Brain pericyte (primary cell): ENCODE results near the gene GIT1.

Experiments
- DNase-seq: peaks from one replicate; pipeline ENCODE4 v3.0.0-alpha.2; 2012; ENCODE audit warnings: low read depth, low spot score

GIT1 gene

DNA sequence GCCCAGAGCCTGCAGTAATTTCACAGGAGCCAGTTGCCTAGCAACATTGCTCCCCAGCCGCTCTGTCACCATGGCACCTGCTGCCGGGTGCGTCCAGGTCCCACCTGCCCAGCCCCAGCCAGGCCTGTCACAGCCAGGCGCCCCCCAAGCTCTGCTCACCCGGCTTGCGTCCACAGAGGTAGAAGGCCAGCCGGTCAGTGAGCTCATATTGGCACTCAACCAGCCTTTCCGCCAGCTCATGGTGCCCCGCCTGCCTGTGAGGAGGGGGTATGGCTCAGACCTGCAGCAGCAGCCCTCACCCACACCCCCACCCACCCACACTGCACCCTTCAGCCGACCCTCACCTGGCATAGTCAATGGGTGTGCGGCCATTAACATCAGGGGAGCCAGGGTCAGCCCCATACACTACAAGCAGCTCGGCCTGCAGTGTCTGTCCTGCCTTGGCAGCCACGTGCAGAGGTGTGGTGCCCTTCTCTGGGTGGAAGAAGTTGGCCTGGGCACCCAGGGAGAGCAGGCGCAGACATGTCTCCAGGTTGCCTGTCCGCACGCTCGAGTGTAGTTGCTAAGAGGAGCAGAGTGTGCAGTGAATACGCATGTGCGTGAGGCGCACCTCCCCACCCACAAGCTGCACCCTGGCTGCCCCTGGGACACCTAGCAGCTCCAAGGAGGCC is 7.7 kb downstream of the GIT1 start:
- DNase-seq = no peak

DNA sequence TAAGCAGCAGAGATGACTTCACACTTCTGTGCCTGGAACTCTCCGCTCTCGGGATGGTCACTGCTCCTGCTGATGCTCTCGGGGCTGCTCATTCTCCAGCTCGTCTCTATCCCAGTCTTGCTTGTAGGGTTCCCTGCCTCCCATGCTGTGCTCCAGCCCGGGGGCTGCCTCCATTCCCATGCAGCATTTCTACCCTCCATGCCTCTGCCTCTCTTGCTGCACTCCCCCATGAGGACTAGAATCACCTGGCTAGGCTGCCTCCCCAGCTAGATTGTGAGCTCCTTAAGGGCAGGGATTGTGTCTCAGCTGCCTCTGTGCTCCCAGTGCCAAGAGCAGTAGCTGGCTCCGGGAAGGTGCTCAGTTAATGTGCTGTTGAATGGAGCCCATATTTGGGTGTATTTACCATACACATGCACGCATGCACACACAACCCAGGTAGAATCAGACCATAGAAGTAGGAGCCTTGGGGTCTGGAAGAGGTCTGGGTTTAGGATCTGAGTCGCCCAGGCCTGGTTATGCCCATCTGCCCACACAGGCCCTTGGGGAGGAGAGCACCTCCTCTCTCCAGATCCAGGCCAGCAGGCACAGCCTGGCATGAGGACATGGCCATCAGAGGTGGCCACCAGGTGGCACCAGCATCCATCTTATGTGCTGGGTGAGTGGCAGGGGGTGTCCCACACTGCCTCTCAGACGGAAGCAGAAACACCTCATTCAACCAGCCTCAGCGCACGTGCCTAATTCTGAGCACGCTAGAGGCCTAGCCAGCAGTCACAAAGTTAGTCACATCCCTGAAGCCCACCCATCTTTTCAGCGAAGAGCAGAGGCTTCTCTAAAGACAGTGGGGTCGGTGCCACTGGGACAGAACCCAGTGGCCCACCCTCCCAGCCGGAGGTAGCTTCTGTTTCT is 9.3 kb downstream of the GIT1 start:
- peak; percentile 55 for DNase-seq

DNA sequence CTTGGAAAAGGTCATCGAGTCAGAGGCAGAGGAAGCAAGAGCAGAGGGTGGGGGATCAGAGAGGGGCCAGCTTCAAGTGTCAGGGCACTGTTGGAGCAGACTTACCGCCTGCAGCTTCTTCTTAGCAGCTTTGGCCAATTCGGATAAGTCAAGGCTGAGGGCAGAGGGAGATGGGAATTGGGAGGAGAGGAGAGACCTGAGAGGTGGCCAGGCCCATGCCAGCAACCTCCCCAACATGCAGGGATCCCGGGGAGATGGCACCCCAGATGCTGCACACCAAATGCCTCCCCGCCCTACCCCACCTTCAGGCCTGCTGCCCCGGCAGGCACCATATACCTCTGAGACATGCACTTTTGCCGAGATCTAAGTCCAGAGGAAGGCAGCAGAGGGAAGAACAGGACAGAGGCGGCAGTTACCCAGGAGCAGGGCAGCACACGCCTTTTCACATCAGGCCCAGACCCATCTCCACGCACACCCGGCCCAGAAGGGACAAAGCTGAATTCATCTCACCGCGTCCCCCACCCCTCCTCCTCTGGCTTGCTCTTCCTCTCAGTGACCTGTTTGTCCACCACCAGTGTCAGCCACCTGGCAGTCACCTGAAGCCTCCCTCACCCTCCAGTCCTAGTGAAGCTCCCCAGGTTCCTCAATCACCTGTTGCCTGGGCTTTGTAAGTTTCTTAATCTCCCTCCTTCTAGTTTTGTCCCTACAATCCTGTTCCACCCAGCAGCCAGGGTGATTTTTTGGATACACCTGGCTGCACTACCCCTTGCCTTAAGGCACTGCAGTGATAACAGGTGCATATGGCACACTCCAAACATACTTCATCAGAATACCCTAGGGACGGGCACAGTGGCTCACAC is 10.6 kb downstream of the GIT1 start:
- DNase-seq = no peak

DNA sequence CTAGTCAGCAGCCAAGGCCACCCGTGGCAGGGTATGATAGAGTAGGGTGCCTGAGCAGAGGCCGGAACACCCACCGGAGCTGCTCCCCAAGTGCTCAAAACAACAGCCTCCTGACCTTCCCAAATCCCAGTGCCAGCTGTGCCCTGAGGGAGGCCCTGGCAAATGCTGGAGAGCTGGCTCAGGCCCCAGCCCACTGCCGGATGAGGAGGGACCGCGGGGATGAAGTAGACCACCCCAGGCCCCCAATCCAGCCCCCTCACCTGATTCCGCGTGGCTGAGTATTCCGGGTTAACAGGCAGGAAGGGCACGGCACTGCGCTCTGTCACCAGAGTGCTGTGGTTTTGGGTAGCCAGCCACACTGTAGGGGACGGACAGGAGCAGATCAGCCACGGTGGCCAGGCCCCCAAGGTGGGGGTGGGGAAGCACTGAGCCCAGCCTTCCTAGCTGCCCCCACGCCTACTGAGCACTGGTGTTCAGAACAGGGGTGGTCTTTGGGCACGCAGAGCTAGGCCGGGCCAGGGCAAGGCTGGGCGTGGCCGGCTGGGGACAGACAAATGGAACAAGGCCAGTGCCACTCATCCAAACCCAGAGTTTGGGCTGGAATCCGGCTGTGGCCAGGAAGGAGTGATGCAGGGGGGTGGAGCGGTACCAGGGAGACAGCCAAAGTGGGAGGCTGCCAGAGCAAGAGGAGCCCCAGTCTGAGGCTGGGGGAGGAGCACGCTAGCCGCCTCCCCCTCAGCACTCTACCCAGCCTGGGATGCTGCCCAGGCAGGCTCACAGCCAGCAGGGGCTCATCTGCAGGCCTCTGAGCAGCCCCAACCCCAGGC is 11.8 kb downstream of the GIT1 start:
- no peak for DNase-seq

DNA sequence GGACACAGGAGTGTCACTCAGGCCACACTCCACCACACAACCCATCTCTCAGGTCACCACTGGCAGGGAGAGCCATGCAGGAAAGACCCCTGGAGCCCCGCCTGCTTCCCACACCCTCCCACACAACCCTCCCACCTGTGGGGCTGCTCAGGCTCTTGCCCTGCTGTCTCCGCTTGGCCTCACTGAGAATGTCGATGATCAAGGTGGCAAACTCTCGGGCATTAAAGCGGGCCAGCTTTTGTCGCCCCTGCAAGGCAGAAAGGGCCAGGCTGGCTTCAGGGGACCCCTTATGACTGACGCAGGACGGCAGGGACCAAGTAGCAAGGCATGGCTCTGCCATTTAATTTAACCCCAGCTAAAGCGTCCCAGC is 12.5 kb downstream of the GIT1 start:
- no peak for DNase-seq

DNA sequence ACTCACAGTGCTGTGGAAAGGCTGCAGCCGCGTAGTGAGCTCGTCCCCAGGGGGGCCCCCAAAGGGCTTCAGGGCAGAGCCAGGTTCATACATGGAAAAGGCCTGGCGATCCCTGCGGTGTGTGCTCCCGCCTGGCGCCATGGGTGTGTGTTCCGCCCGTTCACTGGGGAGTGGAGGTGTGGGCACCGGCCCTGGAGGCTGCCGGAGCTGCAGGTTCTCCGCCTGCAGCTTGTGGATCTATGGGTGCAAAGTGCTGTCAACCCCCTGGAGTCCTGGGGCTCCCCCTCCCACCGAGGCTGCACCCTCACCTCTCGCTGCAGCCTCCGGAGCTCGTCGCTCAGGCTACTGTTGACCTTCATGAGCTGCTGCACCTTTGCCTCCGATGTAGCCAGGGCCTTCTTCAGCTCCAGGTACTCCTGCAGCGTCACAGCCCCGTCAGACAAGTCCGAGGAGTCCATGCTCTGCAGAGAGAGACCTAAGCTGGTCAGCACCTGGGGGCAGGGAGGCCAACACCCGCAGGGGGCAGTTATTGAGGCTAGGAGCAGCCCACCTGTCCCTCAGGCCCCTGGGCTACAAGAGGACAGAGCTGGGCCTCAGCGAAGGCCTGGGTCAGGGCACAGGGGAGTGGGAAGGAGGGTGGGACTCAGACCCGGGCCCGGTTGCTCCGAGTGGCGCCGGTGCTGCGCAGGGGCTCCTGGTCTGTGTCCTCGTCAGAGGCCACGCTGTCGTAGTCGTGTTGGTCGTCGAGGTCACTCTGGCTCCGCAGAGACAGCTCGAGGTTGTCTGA is 13.0 kb downstream of the GIT1 start:
- no peak for DNase-seq

DNA sequence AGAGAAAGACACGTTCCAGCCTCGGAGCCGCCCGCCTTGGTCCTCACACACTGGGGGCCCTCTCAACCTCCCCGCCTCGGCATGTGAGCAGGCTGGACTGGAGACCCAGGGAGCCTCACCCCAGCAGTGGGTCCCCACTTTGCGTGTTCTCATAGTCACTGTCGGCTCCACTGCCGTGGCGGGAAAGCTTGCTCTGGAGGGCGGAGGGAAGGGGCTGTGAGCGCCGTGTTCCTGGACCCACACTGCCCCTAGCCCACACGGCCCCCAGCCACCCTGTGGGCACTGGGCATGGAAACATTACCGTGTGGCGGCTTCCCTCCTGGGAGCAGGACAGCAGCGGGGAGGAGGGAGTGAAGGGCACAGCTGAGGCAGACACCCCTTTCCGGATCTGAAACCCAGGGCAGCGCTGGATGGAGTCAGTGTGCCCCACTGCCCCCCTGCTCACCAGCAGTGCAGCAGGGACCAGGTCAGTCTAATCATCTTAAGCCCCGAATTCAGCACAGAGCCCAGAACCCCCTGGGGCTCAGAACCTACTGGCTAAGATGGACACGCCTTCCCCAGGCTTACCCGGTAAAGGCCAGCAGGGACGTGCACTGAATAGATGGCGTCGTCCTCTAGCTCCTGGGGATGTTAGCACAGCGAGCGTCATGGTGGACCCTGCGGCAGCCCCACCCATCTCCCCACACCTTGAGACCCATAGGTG is 13.8 kb downstream of the GIT1 start:
- no peak for DNase-seq

DNA sequence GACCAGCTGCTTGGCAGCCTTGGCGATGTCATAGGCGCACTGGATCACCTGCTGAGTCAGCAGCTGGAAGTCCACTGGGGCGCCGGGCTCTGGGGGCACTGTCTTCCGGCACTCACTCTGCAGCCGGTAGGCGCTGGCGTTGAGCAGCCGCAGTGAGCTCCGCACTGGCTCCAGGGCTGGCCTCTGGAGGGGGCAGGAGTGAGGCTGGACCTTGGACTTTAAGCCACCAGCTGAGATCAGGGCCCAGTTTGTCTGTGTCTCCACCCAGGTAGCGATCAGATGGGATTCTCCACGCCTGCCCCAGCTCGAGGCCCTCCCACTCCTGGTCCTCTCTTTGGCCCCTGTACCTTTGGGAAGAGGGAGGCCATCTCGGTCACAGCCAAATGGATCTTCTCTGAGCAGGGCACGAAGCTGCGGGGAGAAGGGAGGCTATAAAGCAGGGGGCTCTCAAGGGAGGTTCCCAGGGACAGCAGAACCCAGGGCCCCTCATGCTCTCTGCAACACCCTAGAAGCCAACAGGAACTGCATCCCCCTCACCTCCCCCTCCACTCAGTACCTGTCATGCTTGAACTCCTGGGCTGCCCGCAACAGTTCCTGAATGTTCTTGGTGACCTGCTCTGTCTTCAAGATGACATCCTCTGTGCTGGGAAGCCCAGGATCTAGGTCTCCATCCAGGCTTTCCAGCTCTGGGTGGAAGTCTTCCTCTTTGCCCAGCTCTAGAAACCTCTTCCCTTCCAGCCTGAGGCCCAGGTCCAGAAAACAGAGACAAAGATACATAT is 14.5 kb downstream of the GIT1 start:
- DNase-seq = no peak

DNA sequence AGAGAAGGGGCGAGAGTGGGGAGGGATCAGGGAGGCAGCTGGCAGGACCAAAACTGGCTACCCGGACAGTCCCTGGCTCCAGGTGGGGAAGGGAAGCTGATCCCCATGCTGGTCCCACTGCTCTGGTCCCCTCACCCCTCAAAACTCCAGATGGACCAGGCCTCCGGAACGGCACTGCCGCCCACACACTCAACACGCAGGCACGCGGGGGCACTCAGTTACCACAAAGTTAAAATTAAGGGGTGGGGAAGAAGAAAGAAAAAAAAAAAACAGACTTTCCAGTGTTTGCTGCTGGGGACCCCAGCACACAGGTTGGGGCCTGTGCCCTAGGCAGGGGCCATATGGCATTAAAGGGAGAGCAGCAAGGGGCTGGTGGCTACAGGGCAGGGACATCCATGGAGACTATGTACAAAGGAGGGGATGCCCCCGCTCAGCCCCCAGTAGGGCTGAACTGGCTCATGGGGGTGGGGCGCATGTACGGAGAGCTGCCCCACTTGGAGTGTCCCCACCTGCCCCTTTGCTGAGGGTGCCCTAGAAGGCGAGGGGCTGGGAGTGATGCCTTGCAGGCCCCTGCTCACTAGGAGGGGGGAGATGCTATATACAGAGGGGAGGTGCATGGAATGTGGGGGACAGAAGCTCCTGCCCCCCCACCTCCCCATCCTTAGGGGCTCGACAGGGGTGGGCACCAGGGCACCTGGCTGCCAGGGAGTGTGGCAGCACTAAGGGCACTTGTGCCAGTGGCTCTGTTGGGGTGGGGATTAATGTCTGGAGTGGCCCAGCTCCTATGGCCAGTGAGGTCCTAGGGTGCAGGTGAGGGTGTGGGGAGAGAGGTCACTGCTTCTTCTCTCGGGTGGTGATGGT is 15.3 kb downstream of the GIT1 start:
- no peak for DNase-seq

DNA sequence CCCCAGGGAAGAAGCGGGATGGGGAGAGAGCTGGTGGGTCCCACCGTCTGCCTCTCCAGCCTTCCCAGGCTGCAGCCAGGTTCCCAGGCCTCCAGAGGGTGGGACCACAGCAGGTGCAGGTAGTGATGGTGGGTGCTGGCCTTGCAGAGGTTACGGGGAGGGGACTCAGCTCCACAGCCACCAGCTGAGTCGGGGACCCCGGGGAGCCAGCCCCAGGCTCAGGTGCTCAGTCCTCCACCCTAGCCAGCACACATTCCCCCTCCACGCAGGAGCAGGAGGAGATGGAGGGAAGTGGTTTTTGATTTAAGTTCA is 15.9 kb downstream of the GIT1 start:
- DNase-seq = no peak

DNA sequence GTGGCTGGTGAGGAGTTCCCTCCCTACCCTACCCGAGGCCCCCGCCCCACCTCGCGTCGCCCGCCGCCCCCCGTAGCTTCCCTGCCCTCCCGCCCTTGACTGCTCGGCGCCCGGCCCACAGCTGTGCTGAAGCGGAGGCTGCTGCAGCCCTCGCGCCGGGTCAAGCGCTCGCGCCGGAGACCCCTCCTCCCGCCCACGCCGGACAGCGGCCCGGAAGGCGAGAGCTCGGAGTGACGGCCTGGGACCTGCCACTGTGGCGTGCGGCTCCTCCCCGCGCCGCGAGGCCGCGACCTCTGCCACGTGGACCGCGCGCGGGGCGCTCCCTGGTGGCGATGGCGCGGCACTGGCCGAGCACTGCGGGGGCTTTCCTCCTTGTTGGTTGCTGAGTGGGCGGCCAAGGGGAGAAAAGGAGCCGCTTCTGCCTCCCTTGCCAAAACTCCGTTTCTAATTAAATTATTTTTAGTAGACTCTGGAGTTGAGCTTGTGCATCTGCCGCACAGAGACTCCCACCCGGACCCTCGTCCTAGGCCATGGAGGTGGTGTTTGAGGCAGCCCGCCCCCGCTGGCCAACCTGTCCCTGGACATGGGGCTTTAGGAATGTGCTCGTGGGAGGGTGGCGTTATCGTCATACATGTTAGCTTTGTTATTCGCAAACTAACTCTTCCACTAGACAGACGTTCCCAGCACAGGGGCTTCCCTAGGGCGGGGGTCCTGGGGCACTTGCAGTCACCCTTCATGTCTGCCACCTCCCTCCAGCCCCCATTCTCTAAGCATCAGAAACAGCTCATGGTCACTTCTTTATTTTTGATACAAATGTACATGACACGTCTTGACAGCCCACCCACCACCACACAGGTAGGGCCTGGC is 16.5 kb downstream of the GIT1 start:
- DNase-seq = no peak

DNA sequence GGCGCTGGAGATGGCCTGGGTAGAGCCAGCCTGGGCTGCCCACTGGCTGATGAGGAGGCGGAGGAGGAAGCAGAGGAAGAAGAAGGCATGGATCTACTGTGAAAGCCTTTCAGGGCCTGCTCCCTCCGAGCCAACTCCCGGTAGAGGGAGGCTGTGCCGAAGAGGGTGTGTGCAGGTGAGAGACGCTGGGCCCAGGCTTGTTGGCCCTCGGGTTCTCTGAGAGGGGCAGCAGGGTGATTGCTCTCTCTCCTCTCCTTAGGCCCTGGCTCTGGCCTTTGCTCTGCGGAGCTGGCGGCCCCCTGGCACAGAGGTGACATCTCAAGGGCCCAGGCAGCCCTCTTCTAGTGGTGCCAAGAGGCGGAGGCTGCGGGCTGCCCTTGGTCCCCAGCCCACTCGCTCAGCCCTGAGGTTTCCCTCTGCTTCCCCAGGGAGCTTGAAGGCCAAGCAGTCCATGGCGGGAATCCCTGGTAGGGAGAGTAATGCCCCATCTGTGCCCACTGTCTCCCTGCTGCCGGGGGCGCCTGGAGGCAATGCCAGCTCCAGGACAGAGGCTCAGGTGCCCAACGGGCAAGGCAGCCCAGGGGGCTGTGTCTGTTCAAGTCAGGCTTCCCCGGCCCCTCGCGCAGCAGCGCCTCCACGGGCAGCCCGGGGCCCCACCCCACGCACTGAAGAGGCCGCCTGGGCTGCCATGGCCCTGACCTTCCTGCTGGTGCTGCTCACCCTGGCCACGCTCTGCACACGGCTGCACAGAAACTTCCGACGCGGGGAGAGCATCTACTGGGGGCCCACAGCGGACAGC is 17.4 kb downstream of the GIT1 start:
- no peak for DNase-seq

DNA sequence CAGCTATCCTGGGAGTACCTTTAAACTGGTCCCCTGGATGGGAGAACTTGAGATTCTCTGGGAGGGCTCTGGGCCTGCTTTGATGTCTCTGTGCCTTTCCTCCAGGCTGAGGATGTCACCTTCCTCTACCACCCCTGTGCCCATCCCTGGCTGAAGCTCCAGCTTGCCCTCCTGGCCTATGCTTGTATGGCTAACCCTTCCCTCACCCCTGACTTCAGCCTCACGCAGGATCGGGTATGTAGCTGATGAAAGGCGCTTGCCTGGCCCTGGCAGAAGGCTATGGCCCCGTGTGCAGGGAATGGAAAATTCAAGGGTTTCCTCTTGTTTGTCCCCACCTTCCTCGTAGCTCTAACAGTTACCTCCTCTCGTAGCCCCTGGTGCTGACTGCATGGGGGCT is 18.0 kb downstream of the GIT1 start:
- DNase-seq = no peak

DNA sequence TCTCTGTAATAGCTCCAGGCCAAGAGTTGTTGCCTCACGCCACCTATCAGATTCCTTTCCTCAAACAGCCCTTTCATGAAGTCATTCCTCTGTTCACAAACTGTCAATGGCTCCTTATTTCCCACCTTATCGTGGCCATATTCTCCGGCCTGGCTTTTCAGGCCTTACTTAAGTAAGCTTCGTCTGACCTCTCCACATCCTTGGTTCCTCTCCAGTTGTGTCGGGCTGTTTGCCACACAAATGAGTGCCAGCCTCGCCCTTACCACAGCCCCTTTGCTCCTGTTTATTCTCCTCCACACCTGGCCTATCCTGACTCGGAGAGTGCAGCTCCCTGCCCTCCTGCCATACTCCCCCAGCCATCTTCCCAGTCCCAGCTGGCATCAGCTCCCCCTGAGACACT is 18.9 kb downstream of the GIT1 start:
- DNase-seq = no peak

DNA sequence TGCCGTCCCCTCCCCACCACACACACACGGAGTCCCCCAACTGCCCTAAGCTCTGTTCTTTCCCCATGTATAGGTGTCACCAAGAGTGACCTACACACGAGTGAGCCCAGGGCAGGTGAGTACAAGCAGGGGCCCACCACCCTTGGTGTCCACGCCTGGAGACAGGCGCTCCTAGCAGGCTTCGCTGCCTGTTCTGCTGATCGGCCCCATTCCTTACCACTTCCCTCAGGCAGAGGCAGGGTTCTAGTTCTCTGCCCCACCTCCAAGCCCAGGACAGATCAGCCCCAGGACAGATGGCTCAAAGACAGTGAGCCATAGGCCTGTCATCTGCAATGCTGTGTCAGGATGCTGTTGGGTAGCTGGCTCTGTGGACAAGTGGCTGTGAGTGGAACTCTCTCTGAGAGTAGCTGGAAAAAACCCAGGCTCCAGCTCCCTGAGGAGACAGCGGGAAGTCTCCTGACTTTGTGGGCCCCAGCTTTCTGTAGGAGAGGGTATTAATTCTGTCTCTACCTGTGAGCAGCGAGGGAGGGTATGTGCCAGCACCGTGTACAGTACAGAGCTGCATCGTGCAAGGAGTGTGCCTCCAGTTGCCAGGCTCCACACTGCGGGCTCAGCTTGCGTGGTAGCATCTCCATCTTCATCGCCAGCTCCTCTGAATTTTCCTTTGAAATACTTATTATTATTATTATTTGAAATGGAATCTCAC is 20.1 kb downstream of the GIT1 start:
- no peak for DNase-seq
